K562 (cell line): ENCODE data around the gene ATXN1. TPM values are rescaled to one million over a fixed set of nuclear protein-coding genes. Genes with fewer than 3 reads are reported as not detected.

ENCODE experiments used
- ATAC-seq: fragments of 200-7000 bp; cut with Tn5 transposase; 3 replicates; pipeline ENCODE4 v1.9.1; 2020; ENCODE audit warnings: moderate library complexity
- BruUV-seq: library from RNA; stranded (reverse); fragments of 400-500 nt; replicated peaks from 2 replicates; lab custom pipeline; 2021; lab: Mats Ljungman, UMichigan
- CTCF ChIA-PET: fragments of 300-600 bp; formaldehyde crosslinking; extraction: SDS; loops from one replicate; lab custom pipeline; 2021; ENCODE audit warnings: low intra/inter-chr PET ratio; lab: Yijun Ruan, JAX
- POLR2A ChIA-PET: fragments of 300-600, 350-650 bp; sonication (Branson Sonifier 250); formaldehyde crosslinking; extraction: SDS; loops from one replicate; lab custom pipeline; 2021; ENCODE audit warnings: antibody characterized with exemption, inconsistent platforms; lab: Yijun Ruan, JAX
- DNase-seq, 4 experiments: peaks; one replicate each; pipeline versions ENCODE4 v3.0.0 to v3.0.0-alpha.2; 2011 to 2018; ENCODE audit warnings: low spot score in 3 of 4, mixed read lengths in 3 of 4; ENCODE audit errors: extremely low read depth in 1 of 4
- FAIRE-seq: peaks from 2 replicates; lab custom pipeline; 2011; peaks lifted over from hg19 to GRCh38; lab: Jason Lieb, UNC
- H2AFZ ChIP-seq: 2 replicates; pipeline ENCODE4 v1.6.0; 2011; ENCODE audit warnings: low read depth, low read length, control low read depth, inconsistent platforms
- H3K27ac ChIP-seq: fragments of 200-600 bp; 3 replicates; pipeline ENCODE4 v1.8.0; 2011; ENCODE audit warnings: low read depth, mild to moderate bottlenecking, control low read depth, inconsistent platforms, low read length, moderate library complexity, mixed read lengths; ENCODE audit errors: extremely low read depth
- H3K27me3 ChIP-seq, 2 experiments: fragments of 300-600 bp in 1 of 2; 2 replicates in 1 of 2; 3 replicates in 1 of 2; pipeline versions ENCODE4 v1.6.0 to v1.8.0; 2011; ENCODE audit warnings: inconsistent platforms in 2 of 2, low read length in 2 of 2, mild to moderate bottlenecking in 1 of 2, mixed read lengths in 1 of 2, moderate library complexity in 1 of 2; ENCODE audit not compliant: control insufficient read depth in 2 of 2, insufficient read depth in 2 of 2
- H3K36me3 ChIP-seq: fragments of 300-600 bp; 3 replicates; pipeline ENCODE4 v1.8.0; 2011; ENCODE audit warnings: mild to moderate bottlenecking, low read length, inconsistent platforms; ENCODE audit not compliant: control insufficient read depth, insufficient read depth
- H3K4me1 ChIP-seq, 2 experiments: fragments of 200-600 bp in 1 of 2; replicated peaks in 1 of 2; 2 replicates in 1 of 2; 3 replicates in 1 of 2; pipeline versions ENCODE4 v1.5.1 to v1.8.0; 2011; ENCODE audit warnings: inconsistent platforms in 2 of 2, low read length in 2 of 2, mild to moderate bottlenecking in 1 of 2, mixed read lengths in 1 of 2, moderate library complexity in 1 of 2; ENCODE audit not compliant: control insufficient read depth in 2 of 2, insufficient read depth in 2 of 2
- H3K4me2 ChIP-seq: 2 replicates; pipeline ENCODE4 v1.6.1; 2011; ENCODE audit warnings: low read length, control low read depth, inconsistent platforms, mixed read lengths; ENCODE audit not compliant: insufficient read depth
- H3K4me3 ChIP-seq: fragments of 200-600 bp; sonication (generic), shearing (Covaris generic); 2 replicates; pipeline ENCODE4 v1.5.1; 2016; ENCODE audit warnings: control low read depth, inconsistent platforms
- H3K79me2 ChIP-seq: fragments of 200-600 bp; 3 replicates; pipeline ENCODE4 v1.8.0; 2011; ENCODE audit warnings: low read length, inconsistent platforms; ENCODE audit not compliant: control insufficient read depth, insufficient read depth
- H3K9ac ChIP-seq, 2 experiments: 2 replicates each; pipeline versions ENCODE4 v1.6.0 to v1.6.1; 2011; ENCODE audit warnings: low read depth in 2 of 2, low read length in 2 of 2, control low read depth in 1 of 2, inconsistent platforms in 1 of 2, mild to moderate bottlenecking in 1 of 2, mixed read lengths in 1 of 2; ENCODE audit not compliant: insufficient read depth in 1 of 2
- H3K9me1 ChIP-seq: one replicate; pipeline ENCODE4 v1.6.0; 2011; ENCODE audit warnings: inconsistent platforms, mild to moderate bottlenecking, low read length, moderate library complexity; ENCODE audit not compliant: control insufficient read depth, insufficient read depth
- H3K9me3 ChIP-seq: replicated peaks from 2 replicates; pipeline ENCODE4 v1.5.1; 2011; ENCODE audit warnings: low read depth, low read length, inconsistent platforms; ENCODE audit not compliant: control insufficient read depth, insufficient read depth
- H4K20me1 ChIP-seq: replicated peaks from 2 replicates; pipeline ENCODE4 v1.6.1; 2011; ENCODE audit warnings: low read length, inconsistent platforms, mixed read lengths; ENCODE audit not compliant: control insufficient read depth, insufficient read depth
- ARID2 ChIP-seq: fragments of 450-650 bp; IDR thresholded peaks from 2 replicates; pipeline ENCODE4 v1.6.1; 2017; ENCODE audit warnings: antibody characterized with exemption, mild to moderate bottlenecking
- FOXJ2 ChIP-seq: fragments of 200-800 bp; sonication (Bioruptor generic); IDR thresholded peaks from 2 replicates; pipeline ENCODE4 v1.6.1; 2016; ENCODE audit warnings: missing genetic modification characterization, missing compliant biosample characterization
- FOXK2 ChIP-seq, 2 experiments: fragments of 450-650 bp; IDR thresholded peaks in 1 of 2; conservative IDR thresholded peaks in 1 of 2; 2 replicates each; pipeline ENCODE4 v1.6.1; 2016; ENCODE audit warnings: low read depth in 2 of 2, mild to moderate bottlenecking in 1 of 2
- ILF3 ChIP-seq: fragments of 450-650 bp; IDR thresholded peaks from 2 replicates; pipeline ENCODE4 v1.6.1; 2018; ENCODE audit warnings: antibody characterized with exemption, mild to moderate bottlenecking, moderate library complexity, borderline replicate concordance
- POLR2AphosphoS5 ChIP-seq: IDR thresholded peaks from 2 replicates; pipeline ENCODE4 v1.6.1; 2011; ENCODE audit warnings: mild to moderate bottlenecking, low read depth, low read length, moderate library complexity; ENCODE audit not compliant: control insufficient read depth, insufficient read depth
- POLR2G ChIP-seq: fragments of 200-400 bp; formaldehyde crosslinking; IDR thresholded peaks from 2 replicates; pipeline ENCODE4 v1.6.1; 2017; ENCODE audit warnings: low read depth, mild to moderate bottlenecking, antibody characterized with exemption, low read length, moderate library complexity
- PTRF ChIP-seq: fragments of 450-650 bp; IDR thresholded peaks from 2 replicates; pipeline ENCODE4 v1.6.1; 2016; ENCODE audit warnings: mild to moderate bottlenecking, missing genetic modification characterization, missing compliant biosample characterization
- RAD51 ChIP-seq: fragments of 450-650 bp; IDR thresholded peaks from 2 replicates; pipeline ENCODE4 v1.7.1; 2016; ENCODE audit warnings: low read depth, mild to moderate bottlenecking, borderline replicate concordance
- TEAD2 ChIP-seq: fragments of 450-650 bp; IDR thresholded peaks from 2 replicates; pipeline ENCODE4 v1.6.1; 2016; ENCODE audit warnings: missing genetic modification characterization, control low read depth, missing compliant biosample characterization
- WGBS: fragments of 100-300 bp; shearing (Covaris generic); methylation state at CpG from one replicate; pipeline ENCODE4 v1.1.6; 2016; ENCODE audit warnings: low coverage, mixed read lengths; ENCODE audit not compliant: insufficient coverage; ENCODE audit errors: missing lambda C conversion rate; 5-methylcytosine and 5-hydroxymethylcytosine counted together
- in situ Hi-C: fragments of 300-500 bp; cut with MboI; formaldehyde crosslinking; loops from 4 replicates; pipeline ENCODE4 v1.15.0; 2018; ENCODE audit warnings: inconsistent platforms, mixed read lengths
- intact Hi-C: fragments of 100-400 bp; cut with micrococcal nuclease; formaldehyde crosslinking; loops from 2 replicates; pipeline ENCODE4 v1.14.2; 2022
- polyA plus RNA-seq, 8 experiments: library from polyadenylated mRNA; depleted of rRNA in 4 of 8; stranded (reverse) in 5 of 8; unstranded in 3 of 8; fragments of >200 nt; fragmentation: Nextera tagmentation in 2 of 8; fragmentation: Illumina TruSeq in 1 of 8; extraction: Ambion mirVana in 2 of 8; extraction: Trizol in 1 of 8; gene quantifications; 2 replicates each; pipeline versions ENCODE4 v1.2.1 to v1.2.3, GENCODE V29; 2011 to 2014; ENCODE audit warnings: inconsistent platforms in 1 of 8, missing spikeins in 1 of 8
- total RNA-seq, 7 experiments: library from RNA; depleted of rRNA in 6 of 7; stranded (reverse); fragments of >200 nt in 6 of 7; fragmentation: Illumina TruSeq in 2 of 7; extraction: Trizol in 2 of 7; gene quantifications; 2 replicates each; pipeline versions ENCODE4 v1.2.1 to v1.2.3, GENCODE V29; 2011 to 2021; ENCODE audit warnings: low replicate concordance in 1 of 7
- TF ChIP-seq, protein P1 (sequence below): fragments of 250-450 bp; sonication (Bioruptor Pico); IDR thresholded peaks from 2 replicates; pipeline ENCODE4 v1.5.0; 2021
- TF ChIP-seq, protein P2 (sequence below): fragments of 250-450 bp; sonication (Bioruptor Pico); IDR thresholded peaks from 2 replicates; pipeline ENCODE4 v1.4.0; 2020

Gene ATXN1
- total and polyA plus RNA-seq, 9 of the 15 experiments (the other 6 are each of a cell fraction or from before 2014, with no cell fraction given): under 0.01 to 1.2 (median 0.58) TPM

DNA sequence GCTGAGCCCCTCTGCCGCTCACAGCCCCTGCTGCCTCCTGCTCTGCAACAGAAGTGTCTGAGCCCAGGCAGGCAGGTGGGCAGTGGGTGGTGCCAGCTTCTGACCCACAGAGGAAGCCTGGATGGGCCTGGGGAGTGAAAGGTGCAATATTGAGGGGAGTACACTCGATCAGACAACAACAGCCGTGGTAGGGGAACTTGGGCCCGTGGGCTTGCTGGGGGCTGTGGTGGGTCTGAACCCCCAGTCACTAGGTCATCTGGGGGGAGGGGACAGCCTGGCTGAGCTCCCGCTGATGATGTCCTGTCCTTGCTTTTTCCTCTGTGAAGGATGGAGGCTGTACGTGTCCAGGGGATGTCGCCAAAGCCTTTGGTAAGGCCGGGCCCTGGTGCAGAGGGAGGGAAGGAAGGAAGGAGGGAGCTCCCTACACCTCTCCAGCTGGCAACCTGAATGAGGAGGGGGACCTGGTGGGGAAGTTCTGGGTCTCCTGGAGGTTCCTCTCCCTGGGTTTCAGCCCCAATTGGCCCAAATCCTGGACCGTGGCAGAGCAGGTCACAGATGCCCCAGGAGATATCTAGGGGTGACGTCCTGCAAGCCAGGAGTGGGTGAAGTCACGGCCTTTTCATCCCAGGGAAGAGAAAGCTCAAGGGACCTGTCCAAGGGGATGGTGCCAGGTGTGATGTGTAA lies 475.7 kb downstream of the ATXN1 start:
- Histone ChIP-seq H4K20me1 (no peaks in the 10 kb centered on the region), H2AFZ (no peak overlapping the region), H3K9me3 (no peaks in the 10 kb centered on the region; the same call in 1 of the 2 replicates)
- ATAC-seq: peak; percentile 10; the same call in 2 of the 3 replicates
- TF ChIP-seq, protein P1, sequence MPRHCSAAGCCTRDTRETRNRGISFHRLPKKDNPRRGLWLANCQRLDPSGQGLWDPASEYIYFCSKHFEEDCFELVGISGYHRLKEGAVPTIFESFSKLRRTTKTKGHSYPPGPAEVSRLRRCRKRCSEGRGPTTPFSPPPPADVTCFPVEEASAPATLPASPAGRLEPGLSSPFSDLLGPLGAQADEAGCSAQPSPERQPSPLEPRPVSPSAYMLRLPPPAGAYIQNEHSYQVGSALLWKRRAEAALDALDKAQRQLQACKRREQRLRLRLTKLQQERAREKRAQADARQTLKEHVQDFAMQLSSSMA (CRISPR knock-in tag): no peak
- TF ChIP-seq POLR2G: 0 out of 2 replicates have a peak, but pooled peaks have one; percentile 26
- TF ChIP-seq, all 486 proteins: peak for 1
- Histone ChIP-seq H3K4me2 (no peak overlapping the region), H3K9ac (peak overlapping the region in 1 of 2 experiments; percentile 8; a peak in 1 of 4 replicates), H3K4me3 (no peak overlapping the region), H3K79me2 (no peaks in the 10 kb centered on the region), H3K27me3 (no peaks in the 10 kb centered on the region), H3K36me3 (peaks cover 64% of the 10 kb centered on the region), H3K27ac (no peak overlapping the region), H3K4me1 (peaks cover 0 to 7% of the 10 kb centered on the region in 2 experiments; a peak in 1 of 5 replicates), H3K9me1 (no peaks in the 10 kb centered on the region)
- WGBS: 91% methylated on average over 11 of the region's 11 CpGs
- CTCF ChIA-PET: no interaction called here
- FAIRE-seq: no peak
- no peak for DNase-seq
- POLR2A ChIA-PET: interaction anchor here (0.6 to 3.9 kb wide), 3 partner anchors 8 to 644 kb away, joined by 3 to 18 read pairs (median 3); no protein-coding TSS in a partner anchor
- intact Hi-C loops (loop anchor here (1.0 kb wide), 1 partner anchor 46 kb away; no protein-coding TSS in a partner anchor), in situ Hi-C loops (no loop called here)
- BruUV-seq: no TSS peak

DNA sequence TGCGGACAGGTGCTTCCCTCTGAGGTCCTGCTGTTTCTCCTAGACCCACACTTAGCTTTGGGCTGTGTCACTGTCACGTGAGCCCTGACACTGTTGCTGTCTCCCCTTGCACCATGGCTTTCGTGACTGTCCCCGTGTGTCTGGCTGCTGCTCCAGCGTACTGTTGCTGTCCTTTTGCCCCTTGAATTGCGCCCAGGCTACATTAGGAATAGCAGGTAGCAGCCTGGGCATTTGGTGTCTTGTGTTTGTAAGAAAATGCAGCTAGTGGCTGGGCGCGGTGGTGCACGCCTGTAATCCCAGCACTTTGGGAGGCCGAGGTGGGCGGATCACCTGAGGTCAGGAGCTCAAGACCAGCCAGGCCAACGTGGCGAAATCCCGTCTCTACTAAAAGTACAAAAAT lies 476.8 kb downstream of the ATXN1 start:
- ATAC-seq (no peak), DNase-seq (no peak), FAIRE-seq (no peak)
- Histone ChIP-seq H3K27me3 (no peaks in the 10 kb centered on the region), H3K79me2 (no peaks in the 10 kb centered on the region), H3K27ac (no peak overlapping the region), H3K4me2 (no peak overlapping the region), H3K9ac (peak overlapping the region in 1 of 2 experiments; percentile 41; a peak in 1 of 4 replicates), H4K20me1 (no peaks in the 10 kb centered on the region), H3K4me3 (no peak overlapping the region), H3K9me3 (no peaks in the 10 kb centered on the region; the same call in 1 of the 2 replicates), H3K4me1 (peaks cover 0 to 7% of the 10 kb centered on the region in 2 experiments; a peak in 1 of 5 replicates), H3K36me3 (peaks cover 67% of the 10 kb centered on the region), H3K9me1 (no peaks in the 10 kb centered on the region), H2AFZ (no peak overlapping the region)
- intact Hi-C loops (no loop called here), in situ Hi-C loops (no loop called here)
- no TSS peak for BruUV-seq
- WGBS: 92% methylated on average over 14 of the region's 14 CpGs
- ChIA-PET CTCF (no interaction called here), POLR2A (interaction anchor here (0.6 to 3.9 kb wide), 3 partner anchors 14 to 47 kb away, joined by 3 to 18 read pairs (median 4); no protein-coding TSS in a partner anchor)
- no peak for TF ChIP-seq TEAD2
- TF ChIP-seq, protein P2, sequence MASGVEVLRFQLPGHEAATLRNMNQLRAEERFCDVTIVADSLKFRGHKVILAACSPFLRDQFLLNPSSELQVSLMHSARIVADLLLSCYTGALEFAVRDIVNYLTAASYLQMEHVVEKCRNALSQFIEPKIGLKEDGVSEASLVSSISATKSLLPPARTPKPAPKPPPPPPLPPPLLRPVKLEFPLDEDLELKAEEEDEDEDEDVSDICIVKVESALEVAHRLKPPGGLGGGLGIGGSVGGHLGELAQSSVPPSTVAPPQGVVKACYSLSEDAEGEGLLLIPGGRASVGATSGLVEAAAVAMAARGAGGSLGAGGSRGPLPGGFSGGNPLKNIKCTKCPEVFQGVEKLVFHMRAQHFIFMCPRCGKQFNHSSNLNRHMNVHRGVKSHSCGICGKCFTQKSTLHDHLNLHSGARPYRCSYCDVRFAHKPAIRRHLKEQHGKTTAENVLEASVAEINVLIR (CRISPR knock-in tag): no peak
- no peak for TF ChIP-seq FOXJ2
- TF ChIP-seq ILF3: no peak
- TF ChIP-seq PTRF (tag): no peak
- TF ChIP-seq FOXK2 (conservative IDR thresholded peaks at IDR 0.05 in 1 of 2, IDR thresholded peaks at IDR 0.05 in 1 of 2; ENCODE audit: low read depth in 2 of 2): no peak
- no peak for TF ChIP-seq RAD51
- no peak for TF ChIP-seq POLR2AphosphoS5
- no peak for TF ChIP-seq ARID2
